ENCODE measurements around the gene OTOGL.

GRCh38 chr12:80205960-80206359 lies 106.6 kb downstream of the OTOGL start:
- TF ChIP-seq CTCF (IDR thresholded peaks at IDR 0.05; ENCODE audit: low read length) (no peak), EZH2 (IDR thresholded peaks at IDR 0.05; ENCODE audit: borderline replicate concordance, low read length) (no peak)
